H1 (cell line): ENCODE data around the gene GPR155. TPM values are rescaled to one million over a fixed set of nuclear protein-coding genes. Genes with fewer than 3 reads are reported as not detected.

Source experiments
- HDAC2 ChIP-seq, 2 experiments: fragments of 300-600 bp in 1 of 2; sonication (generic) in 1 of 2; IDR thresholded peaks; 2 replicates each; pipeline ENCODE4 v1.6.1; 2011 to 2012; ENCODE audit warnings: low read depth in 2 of 2, low read length in 2 of 2, mild to moderate bottlenecking in 2 of 2, moderate library complexity in 2 of 2, borderline replicate concordance in 1 of 2, inconsistent platforms in 1 of 2
- SAP30 ChIP-seq: fragments of 300-600 bp; sonication (generic); IDR thresholded peaks from 2 replicates; pipeline ENCODE4 v1.7.1; 2012; ENCODE audit warnings: low read length, moderate library complexity, mild to moderate bottlenecking, inconsistent platforms; ENCODE audit not compliant: insufficient read depth, insufficient replicate concordance
- polyA plus RNA-seq, 7 experiments: library from polyadenylated mRNA; depleted of rRNA in 3 of 7; stranded (reverse) in 5 of 7; unstranded in 2 of 7; fragments of >200 nt in 5 of 7; fragments of 200-250 nt in 2 of 7; gene quantifications; 1 replicate in 5 of 7; 2 replicates in 1 of 7; 4 replicates in 1 of 7; pipeline versions ENCODE4 v1.2.1 to v1.2.3, GENCODE V29; 2011 to 2013; ENCODE audit warnings: missing spikeins in 2 of 7, mixed read lengths in 2 of 7
- total RNA-seq: library from RNA; stranded (reverse); fragmentation: NEBNext Ultra II Directional; extraction: Animal tissue kit (Norgen Biotek cat#: 25700); gene quantifications from 2 replicates; pipeline ENCODE4 v1.2.1, GENCODE V29; 2021

Gene GPR155
- total and polyA plus RNA-seq, 2 of the 8 experiments (the other 6 are each of a cell fraction or from before 2014, with no cell fraction given) = 0.26 to 2.1 TPM

- TF ChIP-seq SAP30 = no peak
- TF ChIP-seq HDAC2 (IDR thresholded peaks at IDR 0.05; ENCODE audit: borderline replicate concordance in 1 of 2, low read depth in 2 of 2, low read length in 2 of 2) = no peak
Observed at GRCh38 chr2:174465327-174465726, 21.5 kb downstream of the GPR155 start (continued).
